ENCODE data around the gene MYO9B.

GRCh38 chr19:17236811-17237543, 161.4 kb downstream of the MYO9B start:
- TF ChIP-seq CTCF (IDR thresholded peaks at IDR 0.05; ENCODE audit: insufficient read depth, low read depth, low read length) (no peak), EZH2 (IDR thresholded peaks at IDR 0.05; ENCODE audit: insufficient read depth, low read length) (no peak)
